ENCODE data around the gene ASIC4. TPM values are rescaled to one million over a fixed set of nuclear protein-coding genes. Genes with fewer than 3 reads are reported as not detected.

The ASIC4 gene
- total RNA-seq, 1 experiment from 2014 or later: 0.79 TPM

- Mint-ChIP-seq H3K4me1 (peaks cover 24% of the 10 kb centered on the region), H3K27ac (no peak overlapping the region), H3K27me3 (ENCODE audit: low read depth) (no peaks in the 10 kb centered on the region; the same call in 1 of the 2 replicates), H3K4me3 (no peak overlapping the region), H3K36me3 (no peaks in the 10 kb centered on the region), H3K9me3 (no peaks in the 10 kb centered on the region)
- no peak for DNase-seq (ENCODE audit: low spot score)
- ChIA-PET POLR2A (no interaction called here), CTCF (interaction anchor here (0.6 to 35.9 kb wide), 6 partner anchors 9 to 52 kb away, joined by 3 to 2316 read pairs (median 6); partner anchors contain the start of genes ASIC4, CHPF and TMEM198)
- no peak for ATAC-seq
- TF ChIP-seq ZNF281 (CRISPR knock-in tag; IDR thresholded peaks at IDR 0.05) (no peak), ZNF317 (CRISPR knock-in tag; IDR thresholded peaks at IDR 0.05; ENCODE audit: borderline replicate concordance, low read depth) (no peak), HMGA2 (CRISPR knock-in tag; IDR thresholded peaks at IDR 0.05) (no peak), E2F4 (CRISPR knock-in tag; IDR thresholded peaks at IDR 0.05; ENCODE audit: borderline replicate concordance, low read depth) (no peak), ZNF396 (CRISPR knock-in tag; IDR thresholded peaks at IDR 0.05; ENCODE audit: borderline replicate concordance) (no peak), FOXP1 (CRISPR knock-in tag; IDR thresholded peaks at IDR 0.05; ENCODE audit: borderline replicate concordance) (no peak), ESRRA (CRISPR knock-in tag; IDR thresholded peaks at IDR 0.05; ENCODE audit: borderline replicate concordance) (no peak), ZNF232 (CRISPR knock-in tag; IDR thresholded peaks at IDR 0.05) (no peak), NFE2L1 (CRISPR knock-in tag; IDR thresholded peaks at IDR 0.05) (no peak), NFATC4 (CRISPR knock-in tag; IDR thresholded peaks at IDR 0.05) (no peak), CREB1 (CRISPR knock-in tag; IDR thresholded peaks at IDR 0.05) (no peak), ZNF138 (CRISPR knock-in tag; conservative IDR thresholded peaks at IDR 0.05) (no peak), ZNF263 (CRISPR knock-in tag; IDR thresholded peaks at IDR 0.05; ENCODE audit: low read depth) (no peak), IRF2 (CRISPR knock-in tag; IDR thresholded peaks at IDR 0.05; ENCODE audit: borderline replicate concordance, low read depth) (no peak), ELF4 (CRISPR knock-in tag; IDR thresholded peaks at IDR 0.05; ENCODE audit: low read depth) (no peak), CREM (CRISPR knock-in tag; IDR thresholded peaks at IDR 0.05) (no peak), ZNF423 (CRISPR knock-in tag; IDR thresholded peaks at IDR 0.05) (no peak), JUN (CRISPR knock-in tag; IDR thresholded peaks at IDR 0.05) (no peak), FOXJ3 (CRISPR knock-in tag; IDR thresholded peaks at IDR 0.05; ENCODE audit: borderline replicate concordance) (no peak)
- TF ChIP-seq, protein P1, sequence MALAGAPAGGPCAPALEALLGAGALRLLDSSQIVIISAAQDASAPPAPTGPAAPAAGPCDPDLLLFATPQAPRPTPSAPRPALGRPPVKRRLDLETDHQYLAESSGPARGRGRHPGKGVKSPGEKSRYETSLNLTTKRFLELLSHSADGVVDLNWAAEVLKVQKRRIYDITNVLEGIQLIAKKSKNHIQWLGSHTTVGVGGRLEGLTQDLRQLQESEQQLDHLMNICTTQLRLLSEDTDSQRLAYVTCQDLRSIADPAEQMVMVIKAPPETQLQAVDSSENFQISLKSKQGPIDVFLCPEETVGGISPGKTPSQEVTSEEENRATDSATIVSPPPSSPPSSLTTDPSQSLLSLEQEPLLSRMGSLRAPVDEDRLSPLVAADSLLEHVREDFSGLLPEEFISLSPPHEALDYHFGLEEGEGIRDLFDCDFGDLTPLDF (CRISPR knock-in tag; IDR thresholded peaks at IDR 0.05): no peak
Observed at GRCh38 chr2:219473511-219473910, 40.8 kb upstream of the ASIC4 start.

DNA sequence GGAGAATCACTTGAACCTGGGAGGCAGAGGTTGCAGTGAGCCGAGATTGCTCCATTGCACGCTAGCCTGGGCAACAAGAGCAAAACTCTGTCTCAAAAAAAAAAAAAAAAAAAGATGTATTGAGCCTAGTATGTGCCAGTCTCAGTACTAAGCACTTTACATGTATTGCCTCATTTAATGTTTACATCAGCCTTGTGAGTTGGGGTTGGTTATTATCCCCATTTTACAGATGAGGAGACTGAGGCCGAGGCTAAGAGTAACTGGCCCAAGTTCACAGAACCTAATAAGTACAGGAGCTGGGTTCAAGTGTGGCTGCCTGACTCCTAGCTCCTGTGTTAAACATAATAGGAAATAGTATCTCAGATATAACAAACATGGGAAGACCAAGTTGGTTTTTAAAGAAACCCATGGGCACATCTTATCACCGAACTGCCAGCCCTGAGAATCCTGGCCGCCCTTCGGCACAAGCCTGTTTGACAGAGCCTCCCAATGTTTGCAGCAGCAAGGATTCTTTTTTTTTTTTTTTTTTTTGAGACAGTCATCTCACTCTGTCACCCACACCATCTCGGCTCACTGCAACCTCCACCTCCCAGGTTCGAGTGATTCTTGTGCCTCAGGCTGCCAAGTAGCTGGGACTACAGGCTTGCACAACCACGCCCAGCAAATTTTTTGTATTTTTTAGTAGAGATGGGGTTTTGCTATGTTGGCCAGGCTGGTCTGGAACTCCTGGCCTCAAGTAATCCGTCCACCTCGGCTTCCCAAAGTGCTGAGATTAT lies 39.8 kb upstream of the ASIC4 start:
- Mint-ChIP-seq H3K27ac (no peak overlapping the region), H3K27me3 (ENCODE audit: low read depth) (no peaks in the 10 kb centered on the region; the same call in 1 of the 2 replicates), H3K9me3 (no peaks in the 10 kb centered on the region), H3K36me3 (no peaks in the 10 kb centered on the region), H3K4me3 (no peak overlapping the region), H3K4me1 (peaks cover 24% of the 10 kb centered on the region)
- ATAC-seq: no peak
- no peak for TF ChIP-seq ZNF416 (CRISPR knock-in tag; IDR thresholded peaks at IDR 0.05)
- no peak for DNase-seq (ENCODE audit: low spot score)
- ChIA-PET CTCF (interaction anchor here (0.6 to 35.9 kb wide), 7 partner anchors 9 to 51 kb away, joined by 3 to 2316 read pairs (median 30); partner anchors contain the start of genes ASIC4, CHPF and TMEM198), POLR2A (no interaction called here)

Measured in WTC11 (cell line).